Stimulated activated naive B cell treated with anti-CD40 and anti-IgM and Interleukin-4, amounts not matched to agents 10 μg/mL and 1 μg/mL and 100 μg/mL, for 72 hours (primary cell): ENCODE data around the gene NCOR2.
A peak's percentile ranks its signal among the peaks of the same experiment; 100 is the strongest.
"Not testable (repeated sequence)": the region's sequence is repeated elsewhere in the genome, so short reads cannot be mapped to it uniquely, and the experiment has no call there.

Experiments
- ATAC-seq, 2 donors: fragments of 150-1000 bp; cut with Tn5 transposase; replicated peaks; 2 replicates each; pipeline ENCODE4 v1.10.0; 2021; ENCODE audit warnings: moderate library complexity in 1 of 2
- DNase-seq: peaks from one replicate; pipeline ENCODE4 v3.0.0; 2021
- H3K27ac Mint-ChIP-seq: one replicate; pipeline ENCODE4 v1.8.0; 2022; ENCODE audit warnings: mild to moderate bottlenecking, mixed read lengths
- H3K27me3 Mint-ChIP-seq, 2 donors: one replicate each; pipeline ENCODE4 v1.8.0; 2022; ENCODE audit warnings: mixed read lengths in 2 of 2
- H3K36me3 Mint-ChIP-seq, 2 donors: one replicate each; pipeline ENCODE4 v1.8.0; 2022; ENCODE audit warnings: mixed read lengths in 2 of 2, mild to moderate bottlenecking in 1 of 2
- H3K4me1 Mint-ChIP-seq, 2 donors: one replicate each; pipeline ENCODE4 v1.8.0; 2022; ENCODE audit warnings: mixed read lengths in 2 of 2, mild to moderate bottlenecking in 1 of 2
- H3K4me3 Mint-ChIP-seq, 2 donors: one replicate each; pipeline ENCODE4 v1.8.0; 2022; ENCODE audit warnings: mild to moderate bottlenecking in 2 of 2, mixed read lengths in 2 of 2, moderate library complexity in 1 of 2
- H3K9me3 Mint-ChIP-seq, 2 donors: one replicate each; pipeline ENCODE4 v1.8.0; 2022; ENCODE audit warnings: mixed read lengths in 2 of 2, mild to moderate bottlenecking in 1 of 2

NCOR2 gene

GRCh38 chr12:124592050-124592449 is 24.6 kb upstream of the NCOR2 start:
- no peak for DNase-seq

GRCh38 chr12:124590447-124590846 is 23.0 kb upstream of the NCOR2 start:
- Mint-ChIP-seq H3K27me3 (no peaks in the 10 kb centered on the region), H3K4me1 (peaks cover 50 to 64% of the 10 kb centered on the region in 2 donors)

More at GRCh38 chr12:124592050-124592449, 24.6 kb upstream of the NCOR2 start:
- ATAC-seq = peak; percentile 8 to 10
- Mint-ChIP-seq H3K27me3 (no peaks in the 10 kb centered on the region), H3K4me1 (peaks cover 50 to 64% of the 10 kb centered on the region in 2 donors), H3K4me3 (peak overlapping the region; percentile 66 to 67), H3K27ac (peak overlapping the region; percentile 96), H3K9me3 (peaks cover 6 to 10% of the 10 kb centered on the region in 2 donors), H3K36me3 (peaks cover 6 to 9% of the 10 kb centered on the region in 2 donors)

GRCh38 chr12:124588751-124589267 is 21.4 kb upstream of the NCOR2 start:
- peak; percentile 12 to 38 for ATAC-seq
- peak overlapping the region; percentile 41 to 48 for H3K4me3 Mint-ChIP-seq
- peaks cover 6 to 9% of the 10 kb centered on the region in 2 donors for H3K36me3 Mint-ChIP-seq
- H3K9me3 Mint-ChIP-seq = peaks cover 6 to 10% of the 10 kb centered on the region in 2 donors
- peak; percentile 45 for DNase-seq
- no peaks in the 10 kb centered on the region for H3K27me3 Mint-ChIP-seq
- H3K4me1 Mint-ChIP-seq = peaks cover 45 to 61% of the 10 kb centered on the region in 2 donors
- H3K27ac Mint-ChIP-seq = peak overlapping the region; percentile 44

More at GRCh38 chr12:124590447-124590846, 23.0 kb upstream of the NCOR2 start:
- Mint-ChIP-seq H3K4me3 (no peak overlapping the region), H3K9me3 (peaks cover 6 to 10% of the 10 kb centered on the region in 2 donors), H3K36me3 (peaks cover 6 to 9% of the 10 kb centered on the region in 2 donors), H3K27ac (no peak overlapping the region)
- DNase-seq (no peak), ATAC-seq (no peak)

- H3K36me3 Mint-ChIP-seq = peaks cover 6 to 9% of the 10 kb centered on the region in 2 donors
- no peak overlapping the region for H3K4me3 Mint-ChIP-seq
- no peak overlapping the region for H3K27ac Mint-ChIP-seq
- DNase-seq (no peak), ATAC-seq (no peak)
- H3K9me3 Mint-ChIP-seq = peaks cover 6 to 12% of the 10 kb centered on the region in 2 donors
- H3K27me3 Mint-ChIP-seq = no peaks in the 10 kb centered on the region
- peaks cover 38 to 55% of the 10 kb centered on the region in 2 donors for H3K4me1 Mint-ChIP-seq
Measured at GRCh38 chr12:124588018-124588634, 20.7 kb upstream of the NCOR2 start.

GRCh38 chr12:124586756-124587155 is 19.3 kb upstream of the NCOR2 start:
- Mint-ChIP-seq H3K4me3 (no peak overlapping the region), H3K4me1 (peaks cover 28 to 41% of the 10 kb centered on the region in 2 donors), H3K27me3 (peaks cover 0 to 6% of the 10 kb centered on the region in 2 donors), H3K27ac (no peak overlapping the region), H3K9me3 (peaks cover 6 to 12% of the 10 kb centered on the region in 2 donors), H3K36me3 (peaks cover 6 to 9% of the 10 kb centered on the region in 2 donors)
- ATAC-seq (no peak), DNase-seq (no peak)

- H3K27ac Mint-ChIP-seq, DNase-seq: not testable (repeated sequence)
Measured at GRCh38 chr12:124584494-124584893, 17.1 kb upstream of the NCOR2 start.

GRCh38 chr12:124583854-124584253 is 16.4 kb upstream of the NCOR2 start:
- no peak for DNase-seq

More at GRCh38 chr12:124584494-124584893, 17.1 kb upstream of the NCOR2 start:
- H3K9me3 Mint-ChIP-seq, H3K36me3 Mint-ChIP-seq, ATAC-seq, H3K4me3 Mint-ChIP-seq: not testable (repeated sequence)
- Mint-ChIP-seq H3K27me3 (peaks cover 7 to 18% of the 10 kb centered on the region in 2 donors), H3K4me1 (peaks cover 16 to 21% of the 10 kb centered on the region in 2 donors)

GRCh38 chr12:124582108-124582424 is 14.7 kb upstream of the NCOR2 start:
- Mint-ChIP-seq H3K36me3 (peaks cover 4 to 7% of the 10 kb centered on the region in 2 donors), H3K27me3 (peaks cover 12 to 30% of the 10 kb centered on the region in 2 donors), H3K27ac (peak overlapping the region; percentile 44), H3K4me3 (no peak overlapping the region), H3K9me3 (peaks cover 12 to 16% of the 10 kb centered on the region in 2 donors), H3K4me1 (peaks cover 0 to 2% of the 10 kb centered on the region in 2 donors)
- DNase-seq = no peak
- peak in 1 of 2 donors; percentile 27 for ATAC-seq

More at GRCh38 chr12:124583854-124584253, 16.4 kb upstream of the NCOR2 start:
- Mint-ChIP-seq H3K4me3 (no peak overlapping the region), H3K36me3 (peaks cover 4% of the 10 kb centered on the region in 2 donors), H3K4me1 (peaks cover 10 to 14% of the 10 kb centered on the region in 2 donors), H3K9me3 (peaks cover 11 to 13% of the 10 kb centered on the region in 2 donors), H3K27ac (no peak overlapping the region), H3K27me3 (peaks cover 12 to 24% of the 10 kb centered on the region in 2 donors)
- no peak for ATAC-seq

GRCh38 chr12:124581307-124582107 is 14.1 kb upstream of the NCOR2 start:
- Mint-ChIP-seq H3K27me3 (peaks cover 12 to 32% of the 10 kb centered on the region in 2 donors), H3K27ac (no peak overlapping the region), H3K4me3 (no peak overlapping the region), H3K36me3 (peaks cover 4 to 12% of the 10 kb centered on the region in 2 donors), H3K9me3 (peaks cover 16 to 21% of the 10 kb centered on the region in 2 donors), H3K4me1 (peaks cover 0 to 2% of the 10 kb centered on the region in 2 donors)
- no peak for DNase-seq
- no peak for ATAC-seq

GRCh38 chr12:124579921-124580517 is 12.6 kb upstream of the NCOR2 start:
- peaks cover 4 to 12% of the 10 kb centered on the region in 2 donors for H3K36me3 Mint-ChIP-seq
- H3K27me3 Mint-ChIP-seq = peaks cover 12 to 32% of the 10 kb centered on the region in 2 donors
- DNase-seq (no peak), ATAC-seq (no peak)
- H3K4me3 Mint-ChIP-seq = no peak overlapping the region
- H3K27ac Mint-ChIP-seq = no peak overlapping the region
- peaks cover 16 to 21% of the 10 kb centered on the region in 2 donors for H3K9me3 Mint-ChIP-seq
- H3K4me1 Mint-ChIP-seq = peaks cover 0 to 2% of the 10 kb centered on the region in 2 donors

- H3K4me1 Mint-ChIP-seq = peaks cover 0 to 3% of the 10 kb centered on the region in 2 donors
- DNase-seq (no peak), ATAC-seq (no peak)
- peaks cover 4 to 12% of the 10 kb centered on the region in 2 donors for H3K36me3 Mint-ChIP-seq
- H3K4me3 Mint-ChIP-seq = no peak overlapping the region
- H3K27ac Mint-ChIP-seq = no peak overlapping the region
- H3K27me3 Mint-ChIP-seq = peaks cover 12 to 32% of the 10 kb centered on the region in 2 donors
- peaks cover 16 to 21% of the 10 kb centered on the region in 2 donors for H3K9me3 Mint-ChIP-seq
Measured at GRCh38 chr12:124578854-124579253, 11.4 kb upstream of the NCOR2 start.

- Mint-ChIP-seq H3K4me3 (no peak overlapping the region), H3K27me3 (peaks cover 12 to 32% of the 10 kb centered on the region in 2 donors), H3K4me1 (peaks cover 0 to 6% of the 10 kb centered on the region in 2 donors), H3K36me3 (peaks cover 4 to 12% of the 10 kb centered on the region in 2 donors), H3K27ac (no peak overlapping the region), H3K9me3 (peaks cover 16 to 19% of the 10 kb centered on the region in 2 donors)
- DNase-seq = no peak
- ATAC-seq = no peak
Measured at GRCh38 chr12:124578445-124578844, 11.0 kb upstream of the NCOR2 start.

- Mint-ChIP-seq H3K4me1 (peaks cover 0 to 6% of the 10 kb centered on the region in 2 donors), H3K27me3 (peaks cover 12 to 32% of the 10 kb centered on the region in 2 donors), H3K4me3 (no peak overlapping the region), H3K36me3 (peaks cover 4 to 12% of the 10 kb centered on the region in 2 donors), H3K9me3 (peaks cover 16 to 19% of the 10 kb centered on the region in 2 donors), H3K27ac (no peak overlapping the region)
- DNase-seq (no peak), ATAC-seq (no peak)
Measured at GRCh38 chr12:124577986-124578385, 10.6 kb upstream of the NCOR2 start.

GRCh38 chr12:124577374-124577773 is 10.0 kb upstream of the NCOR2 start:
- ATAC-seq = no peak
- H3K9me3 Mint-ChIP-seq = peaks cover 16 to 19% of the 10 kb centered on the region in 2 donors
- peaks cover 4 to 12% of the 10 kb centered on the region in 2 donors for H3K36me3 Mint-ChIP-seq
- peaks cover 12 to 32% of the 10 kb centered on the region in 2 donors for H3K27me3 Mint-ChIP-seq
- no peak overlapping the region for H3K4me3 Mint-ChIP-seq
- DNase-seq = no peak
- no peak overlapping the region for H3K27ac Mint-ChIP-seq
- H3K4me1 Mint-ChIP-seq = peaks cover 0 to 6% of the 10 kb centered on the region in 2 donors
